Naive B cell (primary cell): ENCODE results near the gene ARHGAP8. TPM values are rescaled to one million over a fixed set of nuclear protein-coding genes. Genes with fewer than 3 reads are reported as not detected.

Experiments used
- ATAC-seq, 2 donors: fragments of 150-1000 bp; cut with Tn5 transposase; 2 replicates each; pipeline ENCODE4 v1.10.0; 2021; ENCODE audit warnings: low read depth in 2 of 2, mild to moderate bottlenecking in 2 of 2, moderate library complexity in 2 of 2
- DNase-seq: peaks from one replicate; pipeline ENCODE4 v3.0.0; 2022
- H3K27ac Mint-ChIP-seq, 6 donors: one replicate each; pipeline ENCODE4 v1.8.0; 2020 to 2022; ENCODE audit warnings: mild to moderate bottlenecking in 6 of 6, mixed read lengths in 6 of 6, moderate library complexity in 5 of 6, inconsistent platforms in 2 of 6
- H3K27me3 Mint-ChIP-seq, 3 donors: one replicate each; pipeline ENCODE4 v1.8.0; 2021 to 2022; ENCODE audit warnings: mixed read lengths in 3 of 3, mild to moderate bottlenecking in 1 of 3
- H3K36me3 Mint-ChIP-seq, 2 donors: one replicate each; pipeline ENCODE4 v1.8.0; 2020 to 2022; ENCODE audit warnings: mixed read lengths in 2 of 2, inconsistent platforms in 1 of 2, mild to moderate bottlenecking in 1 of 2
- H3K4me1 Mint-ChIP-seq, 3 donors: one replicate each; pipeline ENCODE4 v1.8.0; 2020 to 2022; ENCODE audit warnings: mixed read lengths in 3 of 3, inconsistent platforms in 1 of 3, mild to moderate bottlenecking in 1 of 3, moderate library complexity in 1 of 3
- H3K4me3 Mint-ChIP-seq, 8 donors: one replicate each; pipeline ENCODE4 v1.8.0; 2020 to 2022; ENCODE audit warnings: mild to moderate bottlenecking in 8 of 8, mixed read lengths in 8 of 8, moderate library complexity in 8 of 8, inconsistent platforms in 2 of 8
- H3K9me3 Mint-ChIP-seq, 7 donors: one replicate each; pipeline ENCODE4 v1.8.0; 2020 to 2022; ENCODE audit warnings: mixed read lengths in 7 of 7, mild to moderate bottlenecking in 5 of 7, inconsistent platforms in 2 of 7, moderate library complexity in 1 of 7
- polyA plus RNA-seq, 6 donors: library from polyadenylated mRNA; unstranded; fragments of 300-500 nt; fragmentation: Illumina TruSeq; gene quantifications; one replicate each; pipeline ENCODE4 v1.2.3, GENCODE V29; 2021; ENCODE audit warnings: low read depth in 6 of 6

The ARHGAP8 gene
- polyA plus RNA-seq, 6 donors from 2014 or later = 0.17 TPM; not detected in 5

DNA sequence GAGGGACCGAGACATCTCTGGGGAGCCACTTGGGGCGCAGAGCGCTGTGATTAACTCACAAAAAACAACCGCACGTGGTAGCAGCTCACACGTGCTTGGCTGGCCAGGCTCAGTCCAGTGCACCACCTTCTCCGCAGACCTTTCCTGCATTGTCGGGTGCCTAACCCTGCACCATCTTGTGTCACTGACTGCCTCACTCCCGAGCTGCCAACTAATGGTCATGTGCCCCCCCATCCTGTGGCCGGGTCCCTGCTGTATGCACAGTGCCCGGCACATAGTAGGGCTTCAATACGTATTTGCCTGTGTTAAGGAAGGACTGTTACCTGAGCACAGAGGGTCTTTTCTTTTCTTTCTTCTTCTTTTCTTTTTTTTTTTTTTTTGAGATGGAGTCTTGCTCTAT is 71.9 kb downstream of the ARHGAP8 start:
- H3K36me3 Mint-ChIP-seq = peaks cover 0 to 12% of the 10 kb centered on the region in 2 donors
- H3K9me3 Mint-ChIP-seq = peaks cover 0 to 3% (median 0%) of the 10 kb centered on the region in 7 donors

DNA sequence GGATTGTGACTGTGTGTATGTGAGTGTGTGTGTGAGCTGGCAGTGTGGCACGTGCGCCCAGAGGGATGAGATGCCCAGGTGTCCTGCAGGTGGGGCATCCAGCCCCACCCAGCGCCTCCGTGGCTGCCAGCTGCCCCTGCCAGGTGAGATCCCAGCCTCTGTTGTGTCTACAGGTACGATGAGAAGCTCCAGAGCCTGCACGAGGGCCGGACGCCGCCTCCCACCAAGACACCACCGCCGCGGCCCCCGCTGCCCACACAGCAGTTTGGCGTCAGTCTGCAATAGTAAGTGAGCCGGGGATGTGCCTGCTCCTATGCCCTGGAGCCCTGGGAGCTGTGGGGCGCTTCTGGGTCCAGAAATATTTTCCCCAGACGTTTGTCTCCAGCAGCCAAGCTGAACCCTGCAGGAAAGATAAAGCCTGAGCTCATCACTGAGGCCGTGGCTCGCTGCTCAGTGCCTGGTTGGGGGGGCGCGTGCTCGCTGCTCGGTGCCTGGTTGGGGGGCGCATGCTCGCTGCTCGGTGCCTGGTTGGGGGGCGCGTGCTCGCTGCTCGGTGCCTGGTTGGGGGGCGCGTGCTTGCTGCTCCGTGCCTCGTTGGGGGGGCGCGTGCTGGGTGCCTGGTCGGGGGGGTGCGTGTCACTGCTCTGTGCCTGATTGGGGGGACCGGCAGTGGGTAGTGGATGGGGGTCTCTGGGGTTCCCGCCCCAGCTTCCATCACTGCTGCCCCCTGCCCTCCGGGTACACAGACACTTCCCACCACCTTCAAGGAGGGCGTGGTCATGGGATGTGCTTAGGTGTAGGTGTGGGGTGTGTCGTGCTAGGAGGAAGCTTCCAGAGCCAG is 73.2 kb downstream of the ARHGAP8 start:
- Mint-ChIP-seq H3K9me3 (peaks cover 0 to 3% (median 0%) of the 10 kb centered on the region in 7 donors), H3K36me3 (peaks cover 0 to 12% of the 10 kb centered on the region in 2 donors), H3K27me3 (peaks cover 14 to 31% (median 23%) of the 10 kb centered on the region in 3 donors), H3K4me3 (no peak overlapping the region), H3K27ac (no peak overlapping the region), H3K4me1 (peaks cover 0 to 2% (median 0%) of the 10 kb centered on the region in 3 donors)
- DNase-seq (no peak), ATAC-seq (no peak)

More for the DNA sequence above, 71.9 kb downstream of the ARHGAP8 start:
- H3K4me3 Mint-ChIP-seq = no peak overlapping the region
- peaks cover 0 to 2% (median 0%) of the 10 kb centered on the region in 3 donors for H3K4me1 Mint-ChIP-seq
- H3K27ac Mint-ChIP-seq = no peak overlapping the region
- DNase-seq = no peak
- peaks cover 14 to 37% (median 23%) of the 10 kb centered on the region in 3 donors for H3K27me3 Mint-ChIP-seq
- no peak for ATAC-seq

DNA sequence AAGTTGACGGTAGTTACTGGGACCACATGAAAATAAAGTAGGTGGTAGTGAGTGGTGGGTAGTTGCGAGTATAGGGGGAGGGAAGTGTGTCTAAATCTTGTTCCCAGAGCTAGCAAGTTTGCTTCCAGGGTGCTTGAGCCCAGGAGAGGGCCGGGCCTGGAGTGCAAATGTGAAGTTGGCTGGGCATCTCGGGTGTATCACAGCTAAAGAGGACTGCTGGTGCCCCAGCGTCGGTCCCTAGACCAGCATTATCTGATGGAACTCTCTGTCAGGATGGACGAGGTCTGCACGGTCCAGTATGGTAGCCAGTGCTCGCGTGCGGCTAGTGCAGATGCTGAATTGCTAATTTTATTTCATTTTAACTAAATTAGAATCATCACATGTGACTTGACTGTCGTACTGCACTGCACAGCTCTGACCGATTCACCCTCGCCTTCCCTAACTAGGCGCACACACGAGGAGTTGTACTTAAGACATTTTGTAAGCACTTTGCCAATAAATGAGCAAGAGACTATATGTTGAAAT is 75.4 kb downstream of the ARHGAP8 start:
- peaks cover 0 to 16% of the 10 kb centered on the region in 2 donors for H3K36me3 Mint-ChIP-seq
- H3K4me3 Mint-ChIP-seq = no peak overlapping the region
- peaks cover 0 to 4% (median 2%) of the 10 kb centered on the region in 7 donors for H3K9me3 Mint-ChIP-seq
- ATAC-seq (no peak), DNase-seq (no peak)
- H3K4me1 Mint-ChIP-seq = peaks cover 0 to 2% (median 0%) of the 10 kb centered on the region in 3 donors
- H3K27me3 Mint-ChIP-seq = peaks cover 5 to 34% (median 23%) of the 10 kb centered on the region in 3 donors
- H3K27ac Mint-ChIP-seq = no peak overlapping the region

DNA sequence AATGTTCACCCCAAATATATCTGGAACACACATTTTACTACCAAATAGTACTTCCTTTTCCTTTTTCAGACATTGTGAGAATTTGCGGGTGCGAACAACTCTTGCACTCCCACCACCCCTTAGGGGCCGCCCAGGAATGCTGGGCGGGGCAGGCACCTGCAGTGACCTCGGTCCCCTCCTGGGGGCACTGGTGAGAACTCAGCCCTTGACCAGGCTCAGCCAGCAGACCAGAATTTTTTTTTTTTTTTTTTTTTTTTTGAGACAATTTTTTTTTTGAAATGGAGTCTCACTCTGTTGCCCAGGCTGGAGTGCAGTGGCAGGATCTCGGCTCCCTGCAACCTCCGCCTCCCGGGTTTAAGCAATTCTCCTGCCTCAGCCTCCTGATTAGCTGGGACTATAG is 75.8 kb downstream of the ARHGAP8 start:
- Mint-ChIP-seq H3K36me3 (peaks cover 0 to 20% of the 10 kb centered on the region in 2 donors), H3K4me1 (peaks cover 0 to 2% (median 0%) of the 10 kb centered on the region in 3 donors), H3K27me3 (peaks cover 5 to 38% (median 18%) of the 10 kb centered on the region in 3 donors), H3K27ac (no peak overlapping the region), H3K9me3 (peaks cover 0 to 6% (median 2%) of the 10 kb centered on the region in 7 donors), H3K4me3 (no peak overlapping the region)
- ATAC-seq (no peak), DNase-seq (no peak)

DNA sequence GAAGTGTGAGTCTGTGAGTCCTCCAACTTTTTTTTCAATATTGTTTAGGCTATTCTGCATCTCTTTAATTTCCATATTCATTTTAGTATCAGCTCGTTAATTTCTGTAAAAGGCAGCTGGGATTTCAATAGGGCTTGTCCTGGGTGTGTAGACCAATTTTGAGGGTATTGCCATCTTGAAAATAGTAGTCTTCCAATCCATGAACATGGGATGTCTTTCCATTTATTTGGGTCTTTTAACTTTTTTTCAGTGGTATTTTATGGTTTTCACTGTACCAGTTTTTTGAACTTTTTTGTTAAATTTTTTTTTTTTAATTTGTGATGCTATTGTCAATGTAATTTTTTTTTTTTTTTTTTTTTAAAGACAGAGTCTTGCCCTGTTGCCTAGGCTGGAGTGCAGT is 79.5 kb downstream of the ARHGAP8 start:
- peaks cover 0 to 13% of the 10 kb centered on the region in 2 donors for H3K36me3 Mint-ChIP-seq
- H3K4me1 Mint-ChIP-seq = peaks cover 0 to 2% (median 0%) of the 10 kb centered on the region in 3 donors
- H3K4me3 Mint-ChIP-seq = no peak overlapping the region
- ATAC-seq (no peak), DNase-seq (no peak)
- peaks cover 0 to 33% (median 18%) of the 10 kb centered on the region in 7 donors for H3K9me3 Mint-ChIP-seq
- H3K27ac Mint-ChIP-seq = no peak overlapping the region
- H3K27me3 Mint-ChIP-seq = peaks cover 4 to 45% (median 13%) of the 10 kb centered on the region in 3 donors

DNA sequence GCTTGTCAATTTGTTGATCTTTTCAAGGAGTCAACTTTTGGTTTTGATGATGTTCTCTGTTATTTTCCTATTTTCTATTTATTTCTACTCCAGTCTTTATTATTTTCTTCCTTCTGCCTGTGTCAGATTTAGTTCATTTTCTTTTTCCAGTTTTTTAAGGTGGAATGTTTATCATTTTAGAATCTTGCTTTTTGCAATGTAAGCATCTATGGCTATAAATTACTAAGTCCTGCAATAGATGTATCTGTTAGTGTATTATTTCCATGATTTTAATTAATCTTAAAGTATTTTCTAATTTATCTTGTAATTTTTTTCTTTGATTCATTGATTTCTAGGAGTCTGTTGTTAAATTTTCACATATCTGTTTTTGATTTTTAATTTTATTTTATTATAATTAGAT is 81.7 kb downstream of the ARHGAP8 start:
- no peak for ATAC-seq
- Mint-ChIP-seq H3K36me3 (peaks cover 0 to 9% of the 10 kb centered on the region in 2 donors), H3K4me3 (no peak overlapping the region), H3K4me1 (no peaks in the 10 kb centered on the region), H3K27ac (no peak overlapping the region), H3K9me3 (peaks cover 0 to 33% (median 19%) of the 10 kb centered on the region in 7 donors), H3K27me3 (peaks cover 0 to 33% (median 8%) of the 10 kb centered on the region in 3 donors)
- no peak for DNase-seq

DNA sequence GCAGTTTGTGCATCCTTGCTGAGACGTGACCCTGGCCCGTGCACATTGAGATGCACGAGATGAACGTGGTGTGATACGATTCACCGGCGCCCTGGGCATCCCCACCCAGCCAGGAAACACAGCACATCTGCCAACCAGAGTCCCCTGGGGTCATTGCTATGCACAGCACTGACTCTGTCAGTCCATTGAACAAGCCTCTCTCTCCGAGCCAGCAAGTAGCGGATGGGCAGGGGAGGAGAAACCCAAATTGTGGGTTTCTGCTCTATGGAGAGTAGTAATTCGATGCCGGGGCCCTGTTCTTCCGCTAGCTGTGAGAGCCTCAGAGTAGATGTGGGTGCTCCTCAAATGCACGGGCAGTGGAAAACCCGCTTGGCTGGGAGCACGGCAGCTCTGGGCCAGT is 85.1 kb downstream of the ARHGAP8 start:
- Mint-ChIP-seq H3K27ac (no peak overlapping the region), H3K4me1 (no peaks in the 10 kb centered on the region), H3K4me3 (no peak overlapping the region), H3K27me3 (peaks cover 14 to 33% (median 15%) of the 10 kb centered on the region in 3 donors), H3K9me3 (peaks cover 0 to 32% (median 19%) of the 10 kb centered on the region in 7 donors), H3K36me3 (peaks cover 0 to 8% of the 10 kb centered on the region in 2 donors)
- DNase-seq (no peak), ATAC-seq (no peak)

DNA sequence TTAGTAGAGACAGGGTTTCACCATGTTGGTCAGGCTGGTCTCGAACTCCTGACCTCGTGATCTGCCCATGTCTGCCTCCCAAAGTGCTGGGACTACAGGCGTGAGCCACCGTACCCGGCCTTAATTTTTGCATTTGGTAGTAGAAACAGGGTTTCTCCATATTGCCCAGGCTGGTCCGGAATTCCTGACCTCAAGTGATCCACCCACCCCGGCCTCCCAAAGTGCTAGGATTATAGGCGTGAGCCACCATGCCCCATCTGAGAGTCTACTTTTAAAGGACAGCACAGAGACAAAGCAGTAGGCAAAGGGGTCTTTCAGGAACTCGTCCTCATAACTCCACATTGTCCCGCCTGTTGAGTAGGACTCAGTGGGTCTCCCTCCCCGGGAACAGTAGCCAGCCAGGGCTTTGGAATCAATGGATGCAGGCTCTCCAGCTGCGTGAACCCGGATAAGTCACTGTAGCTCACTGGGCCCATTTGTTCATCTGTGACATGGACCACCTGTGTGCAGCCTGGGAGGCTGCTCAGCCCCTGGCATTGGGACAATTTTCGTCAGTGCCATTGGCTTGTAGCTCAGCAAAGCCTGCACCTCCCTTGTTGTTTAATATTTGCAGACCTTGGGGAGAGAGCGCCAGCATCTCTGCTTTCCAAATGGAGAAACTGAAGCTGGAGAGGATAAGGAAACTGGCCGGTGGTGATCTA is 86.1 kb downstream of the ARHGAP8 start:
- Mint-ChIP-seq H3K4me1 (no peaks in the 10 kb centered on the region), H3K9me3 (peaks cover 0 to 24% (median 17%) of the 10 kb centered on the region in 7 donors), H3K27ac (no peak overlapping the region), H3K4me3 (no peak overlapping the region), H3K27me3 (peaks cover 14 to 25% (median 15%) of the 10 kb centered on the region in 3 donors), H3K36me3 (no peaks in the 10 kb centered on the region)
- ATAC-seq = no peak
- no peak for DNase-seq

DNA sequence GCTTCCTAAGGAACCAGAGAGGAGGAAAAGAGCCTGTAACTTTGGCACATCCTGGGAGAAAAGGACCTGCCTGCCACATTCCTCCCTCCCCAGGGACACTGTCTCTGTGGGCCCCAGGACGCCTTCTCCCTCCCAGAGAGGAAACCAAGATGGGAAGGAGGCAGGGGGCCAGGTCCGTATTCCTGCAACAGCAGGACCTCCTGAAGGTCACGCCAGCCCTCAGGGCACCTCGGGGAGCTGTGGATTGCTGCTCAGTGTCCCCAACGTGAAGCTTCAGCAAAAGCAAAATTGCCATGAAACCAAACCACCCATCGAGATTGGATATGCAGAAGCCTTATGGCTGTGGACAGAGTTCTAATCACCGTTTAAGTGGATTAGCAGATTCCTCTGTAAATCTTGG is 86.7 kb downstream of the ARHGAP8 start:
- Mint-ChIP-seq H3K4me3 (no peak overlapping the region), H3K27me3 (peaks cover 12 to 20% (median 14%) of the 10 kb centered on the region in 3 donors), H3K9me3 (peaks cover 0 to 24% (median 20%) of the 10 kb centered on the region in 7 donors), H3K27ac (no peak overlapping the region), H3K36me3 (no peaks in the 10 kb centered on the region), H3K4me1 (no peaks in the 10 kb centered on the region)
- ATAC-seq (no peak), DNase-seq (no peak)

DNA sequence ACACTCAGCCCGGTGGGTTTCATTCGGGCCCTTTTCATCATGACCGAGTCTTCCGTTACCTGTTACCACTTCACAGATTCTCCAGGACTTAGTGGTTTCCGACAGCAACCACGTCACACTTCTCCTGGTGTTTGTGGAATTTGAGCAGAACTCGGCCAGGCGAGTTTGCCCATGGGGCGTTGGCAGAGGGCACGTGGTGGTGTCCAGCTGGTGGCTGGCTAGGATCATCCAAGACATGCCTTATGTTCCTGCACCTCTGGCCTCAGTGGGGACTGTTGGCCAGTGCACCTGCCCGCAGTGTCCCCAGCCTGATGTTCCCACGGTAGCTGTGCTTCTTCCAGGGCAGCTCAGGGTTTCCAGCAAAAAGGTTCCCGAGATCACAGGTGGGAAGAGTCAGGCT is 87.3 kb downstream of the ARHGAP8 start:
- no peak for DNase-seq
- ATAC-seq = no peak
- Mint-ChIP-seq H3K4me1 (no peaks in the 10 kb centered on the region), H3K27me3 (peaks cover 11 to 19% (median 14%) of the 10 kb centered on the region in 3 donors), H3K27ac (no peak overlapping the region), H3K9me3 (peaks cover 0 to 24% (median 22%) of the 10 kb centered on the region in 7 donors), H3K36me3 (peaks cover 0 to 3% of the 10 kb centered on the region in 2 donors), H3K4me3 (no peak overlapping the region)

DNA sequence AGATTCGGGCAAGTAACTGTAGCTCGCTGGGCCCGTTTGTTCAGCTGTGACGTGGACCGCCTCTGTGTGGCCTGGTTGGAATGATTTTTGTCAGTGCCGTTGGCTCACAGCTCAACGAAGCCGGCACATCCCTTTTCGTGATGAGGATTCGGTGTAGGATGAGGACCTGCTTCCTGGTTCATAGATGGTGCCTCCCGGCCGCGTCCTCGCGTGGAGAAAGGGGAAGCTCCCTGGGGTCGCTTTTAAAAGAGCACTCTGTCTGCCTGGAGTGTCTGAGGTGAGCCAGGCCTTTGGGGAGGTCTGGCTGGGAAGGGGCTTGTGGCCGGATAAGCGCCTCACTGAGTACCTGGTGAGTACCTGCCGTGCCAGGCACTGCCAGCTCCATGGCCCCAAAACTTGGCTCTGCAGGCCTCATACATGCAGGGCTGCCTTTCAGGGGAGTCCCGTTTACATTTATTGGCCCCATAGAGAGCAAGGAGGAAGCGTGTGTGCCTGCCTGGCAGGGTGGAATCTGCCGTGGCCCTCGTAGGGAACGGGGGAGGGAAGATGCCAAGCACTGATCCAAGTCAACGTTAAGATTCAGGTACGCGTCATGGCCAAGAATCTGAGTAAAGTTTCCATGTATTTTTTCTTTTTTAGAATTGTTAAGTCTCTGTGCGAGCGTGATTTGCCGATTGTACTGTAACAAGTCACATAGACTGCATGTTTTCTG is 88.4 kb downstream of the ARHGAP8 start:
- peaks cover 8 to 17% (median 14%) of the 10 kb centered on the region in 3 donors for H3K27me3 Mint-ChIP-seq
- peaks cover 0 to 23% (median 20%) of the 10 kb centered on the region in 7 donors for H3K9me3 Mint-ChIP-seq
- H3K4me3 Mint-ChIP-seq = peak overlapping the region in 1 of 8 donors; percentile 48
- H3K4me1 Mint-ChIP-seq = no peaks in the 10 kb centered on the region
- no peak overlapping the region for H3K27ac Mint-ChIP-seq
- ATAC-seq (no peak), DNase-seq (no peak)
- peaks cover 0 to 10% of the 10 kb centered on the region in 2 donors for H3K36me3 Mint-ChIP-seq

DNA sequence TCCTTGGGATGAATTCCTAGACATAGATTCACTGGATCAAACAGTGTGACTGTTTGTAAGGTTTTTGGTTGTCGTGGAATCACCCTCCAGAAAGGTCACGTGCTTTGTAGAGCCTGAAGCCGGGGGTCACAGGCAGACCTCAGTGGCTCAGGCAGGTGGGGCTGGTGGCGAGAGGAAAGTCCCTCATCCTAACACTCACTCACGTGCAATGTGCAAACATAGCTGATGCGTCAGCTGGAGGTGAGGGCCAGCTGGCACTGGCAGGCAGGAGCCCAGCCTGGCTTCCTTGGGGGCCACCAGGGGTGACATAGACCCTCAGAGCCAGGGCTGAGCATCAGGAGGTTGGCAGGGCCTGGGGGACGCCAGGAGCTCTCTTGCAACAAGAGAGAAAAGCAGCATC is 90.0 kb downstream of the ARHGAP8 start:
- Mint-ChIP-seq H3K27me3 (peaks cover under 1 to 14% (median 7%) of the 10 kb centered on the region in 3 donors), H3K27ac (peak overlapping the region in 1 of 6 donors; percentile 36), H3K4me3 (no peak overlapping the region), H3K9me3 (peaks cover 0 to 20% (median 17%) of the 10 kb centered on the region in 7 donors), H3K4me1 (no peaks in the 10 kb centered on the region), H3K36me3 (peaks cover 0 to 10% of the 10 kb centered on the region in 2 donors)
- no peak for DNase-seq
- ATAC-seq = no peak

DNA sequence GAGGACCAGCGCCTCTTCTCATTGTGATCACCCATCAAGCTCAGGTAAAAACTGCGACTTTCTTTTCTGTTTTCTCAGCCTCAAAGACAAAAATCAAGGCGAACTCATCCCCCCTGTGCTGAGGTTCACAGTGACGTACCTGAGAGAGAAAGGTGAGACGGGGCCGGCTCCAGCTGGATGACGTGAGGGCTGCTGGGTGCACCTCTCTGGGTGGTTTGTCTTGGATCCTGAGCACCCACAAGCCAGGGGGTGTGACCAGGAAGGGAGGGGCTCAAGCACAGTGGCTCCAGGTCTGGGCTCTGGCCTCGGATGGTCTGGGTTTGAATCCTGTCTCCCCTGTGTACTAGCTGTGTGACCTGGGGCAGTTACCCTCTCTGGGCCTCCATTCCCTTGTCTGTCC is 92.8 kb downstream of the ARHGAP8 start:
- Mint-ChIP-seq H3K36me3 (peaks cover 0 to 10% of the 10 kb centered on the region in 2 donors), H3K4me1 (no peaks in the 10 kb centered on the region), H3K4me3 (no peak overlapping the region), H3K27ac (no peak overlapping the region), H3K9me3 (peaks cover 0 to 20% (median 17%) of the 10 kb centered on the region in 7 donors), H3K27me3 (peaks cover 0 to 14% (median 3%) of the 10 kb centered on the region in 3 donors)
- DNase-seq = no peak
- ATAC-seq = no peak
